H9 (cell line): Measurements from ENCODE around the gene XBP1. TPM values are rescaled to one million over a fixed set of nuclear protein-coding genes. Genes with fewer than 3 reads are reported as not detected.
A peak's percentile ranks its signal among the peaks of the same experiment; 100 is the strongest.

Experiments used
- DNase-seq: peaks from one replicate; pipeline ENCODE4 v3.0.0-alpha.2; 2017
- H2AFZ ChIP-seq: one replicate; pipeline ENCODE4 v1.6.1; 2013; ENCODE audit warnings: mild to moderate bottlenecking, low read length, control low read depth, moderate library complexity
- H2AK5ac ChIP-seq: 2 replicates; pipeline ENCODE4 v1.6.1; 2013; ENCODE audit warnings: low read length, control low read depth, mixed read lengths; ENCODE audit not compliant: insufficient read length
- H2BK120ac ChIP-seq: one replicate; pipeline ENCODE4 v1.6.1; 2013; ENCODE audit warnings: low read depth, mild to moderate bottlenecking, low read length, control low read depth, inconsistent platforms; ENCODE audit not compliant: poor library complexity, severe bottlenecking
- H2BK12ac ChIP-seq: 2 replicates; pipeline ENCODE4 v1.6.1; 2013; ENCODE audit warnings: low read length, control low read depth, mixed read lengths, low read depth; ENCODE audit not compliant: insufficient read length
- H2BK15ac ChIP-seq: 2 replicates; pipeline ENCODE4 v1.6.1; 2013; ENCODE audit warnings: low read depth, low read length, control low read depth
- H2BK20ac ChIP-seq: one replicate; pipeline ENCODE4 v1.6.1; 2013; ENCODE audit warnings: low read depth, mild to moderate bottlenecking, low read length, control low read depth, inconsistent platforms; ENCODE audit not compliant: poor library complexity, severe bottlenecking
- H2BK5ac ChIP-seq: 2 replicates; pipeline ENCODE4 v1.6.1; 2013; ENCODE audit warnings: low read length, control low read depth, mixed read lengths; ENCODE audit not compliant: insufficient read length
- H3K14ac ChIP-seq: 2 replicates; pipeline ENCODE4 v1.6.1; 2013; ENCODE audit warnings: low read length, control low read depth; ENCODE audit not compliant: insufficient read depth
- H3K18ac ChIP-seq: 2 replicates; pipeline ENCODE4 v1.6.1; 2013; ENCODE audit warnings: low read depth, mild to moderate bottlenecking, mixed read lengths, low read length, control low read depth; ENCODE audit not compliant: insufficient read length
- H3K23ac ChIP-seq: 2 replicates; pipeline ENCODE4 v1.6.1; 2013; ENCODE audit warnings: low read length, control low read depth, mixed read lengths, low read depth; ENCODE audit not compliant: insufficient read length
- H3K23me2 ChIP-seq: 2 replicates; pipeline ENCODE4 v1.6.1; 2013; ENCODE audit warnings: low read depth, mild to moderate bottlenecking, mixed read lengths, low read length, control low read depth; ENCODE audit not compliant: insufficient read length, poor library complexity, severe bottlenecking
- H3K27ac ChIP-seq: 2 replicates; pipeline ENCODE4 v1.5.1; 2013; ENCODE audit warnings: low read length, control low read depth, mixed read lengths, low read depth; ENCODE audit not compliant: insufficient read length
- H3K27me3 ChIP-seq: 2 replicates; pipeline ENCODE4 v1.6.1; 2013; ENCODE audit warnings: low read length, control low read depth, inconsistent platforms; ENCODE audit not compliant: insufficient read depth
- H3K4ac ChIP-seq: 2 replicates; pipeline ENCODE4 v1.6.1; 2013; ENCODE audit warnings: low read depth, mild to moderate bottlenecking, control low read depth, inconsistent platforms, low read length, moderate library complexity
- H3K4me1 ChIP-seq: 2 replicates; pipeline ENCODE4 v1.6.1; 2013; ENCODE audit warnings: low read length, control low read depth, inconsistent platforms; ENCODE audit not compliant: insufficient read depth
- H3K4me2 ChIP-seq: 2 replicates; pipeline ENCODE4 v1.6.1; 2013; ENCODE audit warnings: low read length, control low read depth, mixed read lengths; ENCODE audit not compliant: insufficient read length, insufficient read depth
- H3K56ac ChIP-seq: 2 replicates; pipeline ENCODE4 v1.6.1; 2013; ENCODE audit warnings: low read depth, mild to moderate bottlenecking, mixed read lengths, low read length, control low read depth; ENCODE audit not compliant: insufficient read length
- H3K79me1 ChIP-seq: 2 replicates; pipeline ENCODE4 v1.6.1; 2013; ENCODE audit warnings: low read depth, mild to moderate bottlenecking, moderate library complexity, low read length, control low read depth, inconsistent platforms; ENCODE audit not compliant: insufficient read depth, poor library complexity, severe bottlenecking
- H3K79me2 ChIP-seq: 2 replicates; pipeline ENCODE4 v1.6.1; 2013; ENCODE audit warnings: low read length, control low read depth, inconsistent platforms; ENCODE audit not compliant: insufficient read depth
- H3K9ac ChIP-seq: 2 replicates; pipeline ENCODE4 v1.6.1; 2013; ENCODE audit warnings: low read length, control low read depth, mixed read lengths; ENCODE audit not compliant: insufficient read length; ENCODE audit errors: extremely low read depth
- H3K9me3 ChIP-seq: one replicate; pipeline ENCODE4 v1.6.1; 2013; ENCODE audit warnings: low read depth, low read length, inconsistent platforms; ENCODE audit not compliant: control insufficient read depth
- H3T11ph ChIP-seq: one replicate; pipeline ENCODE4 v1.6.1; 2013; ENCODE audit warnings: mild to moderate bottlenecking, low read length, control low read depth, inconsistent platforms
- H4K20me1 ChIP-seq: one replicate; pipeline ENCODE4 v1.6.1; 2013; ENCODE audit not compliant: control insufficient read depth, insufficient read length, insufficient read depth
- H4K5ac ChIP-seq: 2 replicates; pipeline ENCODE4 v1.6.1; 2013; ENCODE audit warnings: low read depth, mild to moderate bottlenecking, mixed read lengths, low read length, control low read depth; ENCODE audit not compliant: insufficient read length
- H4K8ac ChIP-seq: replicated peaks from 2 replicates; pipeline ENCODE4 v1.6.1; 2013; ENCODE audit warnings: low read length, control low read depth, mixed read lengths, low read depth; ENCODE audit not compliant: insufficient read length
- H4K91ac ChIP-seq: 2 replicates; pipeline ENCODE4 v1.6.1; 2013; ENCODE audit warnings: low read depth, mild to moderate bottlenecking, moderate library complexity, mixed read lengths, low read length, control low read depth; ENCODE audit not compliant: insufficient read length
- H3K27ac Mint-ChIP-seq, 3 experiments: 2 replicates in 2 of 3; 3 replicates in 1 of 3; pipeline ENCODE4 v1.8.0; 2020 to 2021; ENCODE audit warnings: mixed read lengths in 3 of 3, mild to moderate bottlenecking in 1 of 3, moderate library complexity in 1 of 3
- H3K27me3 Mint-ChIP-seq: 2 replicates; pipeline ENCODE4 v1.8.0; 2021; ENCODE audit warnings: low read depth, mild to moderate bottlenecking, moderate library complexity, mixed read lengths
- H3K36me3 Mint-ChIP-seq, 3 experiments: 2 replicates in 2 of 3; 3 replicates in 1 of 3; pipeline ENCODE4 v1.8.0; 2020 to 2021; ENCODE audit warnings: low read depth in 3 of 3, mixed read lengths in 3 of 3; ENCODE audit not compliant: insufficient read depth in 1 of 3
- H3K4me1 Mint-ChIP-seq, 2 experiments: 2 replicates each; pipeline ENCODE4 v1.8.0; 2020; ENCODE audit warnings: mixed read lengths in 2 of 2
- H3K4me3 Mint-ChIP-seq, 2 experiments: 2 replicates in 1 of 2; 3 replicates in 1 of 2; pipeline ENCODE4 v1.8.0; 2020 to 2021; ENCODE audit warnings: mild to moderate bottlenecking in 2 of 2, mixed read lengths in 2 of 2, moderate library complexity in 1 of 2
- H3K9me3 Mint-ChIP-seq, 2 experiments: 2 replicates in 1 of 2; 3 replicates in 1 of 2; pipeline ENCODE4 v1.8.0; 2020; ENCODE audit warnings: mild to moderate bottlenecking in 2 of 2, mixed read lengths in 2 of 2, moderate library complexity in 1 of 2
- WGBS: extraction: QIAGEN DNeasy Blood & Tissue Kit; methylation state at CpG from one replicate; pipeline ENCODE4 v1.1.7; 2013; ENCODE audit warnings: missing lambda C conversion rate, low lambda C conversion rate, mixed read lengths; ENCODE audit not compliant: insufficient read length; ENCODE audit errors: extremely low coverage; 5-methylcytosine and 5-hydroxymethylcytosine counted together
- total RNA-seq: library from RNA; stranded (reverse); gene quantifications from 2 replicates; pipeline ENCODE4 v1.2.1, GENCODE V29; 2021
- TF ChIP-seq, protein P1 (sequence below): fragments of 200-600 bp; sonication (generic); conservative IDR thresholded peaks from 3 replicates; pipeline ENCODE4 v1.8.0; 2021; ENCODE audit warnings: antibody characterized with exemption, mild to moderate bottlenecking

Gene XBP1
- total RNA-seq, 1 experiment from 2014 or later = 114 TPM

DNA sequence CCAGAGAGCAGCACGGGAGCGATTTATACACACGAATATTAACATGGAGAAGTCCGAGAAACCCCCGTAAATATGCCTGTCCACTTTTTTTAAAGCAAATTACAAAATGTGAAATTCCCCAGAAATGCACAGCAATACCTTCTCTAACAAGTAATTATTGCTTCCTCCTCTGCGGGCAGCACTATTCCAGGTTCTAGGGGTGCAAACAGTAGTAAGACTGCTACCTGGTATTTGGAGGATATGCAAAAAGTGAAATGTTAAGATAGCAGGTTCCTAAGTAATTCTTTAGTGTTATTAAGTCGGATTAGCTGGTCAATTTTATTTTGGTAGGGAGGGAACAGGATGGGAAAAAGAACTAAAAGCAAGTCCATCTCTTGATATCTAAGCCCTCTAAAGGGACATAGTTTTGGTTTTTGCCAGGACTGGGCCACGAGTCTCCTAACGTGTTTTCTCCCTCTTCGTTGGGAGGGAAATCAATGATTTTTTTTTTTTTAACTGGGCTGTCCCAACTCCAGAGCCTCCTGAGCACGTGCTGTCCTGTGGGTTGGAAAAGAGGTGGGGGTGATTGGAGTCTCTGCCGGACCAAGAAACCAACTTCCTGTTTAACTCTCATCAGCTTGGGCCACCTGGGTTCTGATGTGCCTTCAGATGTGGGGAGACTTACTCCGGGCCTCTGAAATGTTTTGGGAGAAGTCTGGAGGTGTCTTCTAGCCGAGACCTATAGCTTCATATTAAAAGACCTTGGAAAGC, 1.7 kb upstream of the XBP1 start:
- Histone ChIP-seq H3K4me2 (no peak overlapping the region), H4K5ac (no peak overlapping the region), H2BK15ac (no peak overlapping the region), H3K79me1 (no peaks in the 10 kb centered on the region), H3K14ac (no peak overlapping the region; the same call in 1 of the 2 replicates), H4K20me1 (no peaks in the 10 kb centered on the region), H2BK12ac (peak overlapping the region; percentile 79), H3K9me3 (no peaks in the 10 kb centered on the region), H4K91ac (no peak overlapping the region), H3T11ph (no peak overlapping the region), H2BK120ac (no peak overlapping the region), H3K23me2 (peaks cover 15% of the 10 kb centered on the region), H3K56ac (no peak overlapping the region), H4K8ac (no peak overlapping the region), H3K79me2 (peaks cover 7% of the 10 kb centered on the region; the same call in 1 of the 2 replicates), H3K4ac (no peak overlapping the region), H2BK20ac (peak overlapping the region; percentile 26), H3K9ac (no peak overlapping the region), H2BK5ac (no peak overlapping the region), H2AFZ (no peak overlapping the region), H3K23ac (no peak overlapping the region), H3K18ac (no peak overlapping the region), H2AK5ac (no peak overlapping the region), H3K27ac (no peak overlapping the region), H3K4me1 (no peaks in the 10 kb centered on the region; the same call in 1 of the 2 replicates), H3K27me3 (no peaks in the 10 kb centered on the region)
- no CpG with 5 or more reads among the region's 14 CpGs for WGBS
- DNase-seq = no peak
- Mint-ChIP-seq H3K27ac (peak overlapping the region; percentile 45 to 89 (median 57); a peak in 6 of 7 replicates), H3K36me3 (peaks cover 14 to 24% (median 23%) of the 10 kb centered on the region in 3 experiments), H3K9me3 (no peaks in the 10 kb centered on the region; a peak in 1 of 5 replicates), H3K27me3 (no peaks in the 10 kb centered on the region), H3K4me1 (peaks cover 18 to 28% of the 10 kb centered on the region in 2 experiments), H3K4me3 (peak overlapping the region; percentile 17 to 71)
- TF ChIP-seq, protein P1, sequence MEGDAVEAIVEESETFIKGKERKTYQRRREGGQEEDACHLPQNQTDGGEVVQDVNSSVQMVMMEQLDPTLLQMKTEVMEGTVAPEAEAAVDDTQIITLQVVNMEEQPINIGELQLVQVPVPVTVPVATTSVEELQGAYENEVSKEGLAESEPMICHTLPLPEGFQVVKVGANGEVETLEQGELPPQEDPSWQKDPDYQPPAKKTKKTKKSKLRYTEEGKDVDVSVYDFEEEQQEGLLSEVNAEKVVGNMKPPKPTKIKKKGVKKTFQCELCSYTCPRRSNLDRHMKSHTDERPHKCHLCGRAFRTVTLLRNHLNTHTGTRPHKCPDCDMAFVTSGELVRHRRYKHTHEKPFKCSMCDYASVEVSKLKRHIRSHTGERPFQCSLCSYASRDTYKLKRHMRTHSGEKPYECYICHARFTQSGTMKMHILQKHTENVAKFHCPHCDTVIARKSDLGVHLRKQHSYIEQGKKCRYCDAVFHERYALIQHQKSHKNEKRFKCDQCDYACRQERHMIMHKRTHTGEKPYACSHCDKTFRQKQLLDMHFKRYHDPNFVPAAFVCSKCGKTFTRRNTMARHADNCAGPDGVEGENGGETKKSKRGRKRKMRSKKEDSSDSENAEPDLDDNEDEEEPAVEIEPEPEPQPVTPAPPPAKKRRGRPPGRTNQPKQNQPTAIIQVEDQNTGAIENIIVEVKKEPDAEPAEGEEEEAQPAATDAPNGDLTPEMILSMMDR = no peak
